Lung (tissue), 12 donors: ENCODE results near the gene NAV2. TPM values are rescaled to one million over a fixed set of nuclear protein-coding genes. Genes with fewer than 3 reads are reported as not detected.
A peak's percentile ranks its signal among the peaks of the same experiment; 100 is the strongest.

Experiments used
- ATAC-seq: fragments of 200-7000 bp; cut with Tn5 transposase; one replicate; pipeline ENCODE4 v1.9.1; 2020; ENCODE audit warnings: moderate number of reproducible peaks; ENCODE audit not compliant: insufficient read depth, low FRiP score
- DNase-seq, 3 donors: peaks; one replicate each; pipeline ENCODE4 v3.0.0-alpha.2; 2013 to 2017
- H3K27ac ChIP-seq, 2 donors: one replicate each; pipeline ENCODE4 v1.5.1; 2013; ENCODE audit warnings: mild to moderate bottlenecking in 2 of 2, moderate library complexity in 2 of 2, control low read depth in 1 of 2, inconsistent platforms in 1 of 2, low read depth in 1 of 2, low read length in 1 of 2
- H3K27me3 ChIP-seq, 3 donors: one replicate each; pipeline ENCODE4 v1.5.1; 2013; ENCODE audit warnings: low read length in 2 of 3; ENCODE audit not compliant: control insufficient read depth in 3 of 3, insufficient read depth in 3 of 3
- H3K36me3 ChIP-seq, 4 donors: one replicate each; pipeline ENCODE4 v1.5.1; 2013; ENCODE audit warnings: low read length in 4 of 4, mild to moderate bottlenecking in 1 of 4, moderate library complexity in 1 of 4; ENCODE audit not compliant: control insufficient read depth in 4 of 4, insufficient read depth in 4 of 4
- H3K4me1 ChIP-seq, 5 donors: one replicate each; pipeline ENCODE4 v1.5.1; 2013; ENCODE audit warnings: low read length in 5 of 5, mild to moderate bottlenecking in 2 of 5, moderate library complexity in 1 of 5; ENCODE audit not compliant: control insufficient read depth in 5 of 5, insufficient read depth in 5 of 5
- H3K4me3 ChIP-seq: one replicate; pipeline ENCODE4 v1.5.1; 2013; ENCODE audit warnings: mild to moderate bottlenecking, control low read depth, moderate library complexity
- H3K9ac ChIP-seq, 2 donors: one replicate each; pipeline ENCODE4 v1.5.1; 2013; ENCODE audit warnings: low read length in 2 of 2, control low read depth in 1 of 2; ENCODE audit not compliant: insufficient read depth in 1 of 2
- H3K9me3 ChIP-seq, 4 donors: one replicate each; pipeline ENCODE4 v1.5.1; 2013; ENCODE audit warnings: low read length in 3 of 4, mild to moderate bottlenecking in 1 of 4, moderate library complexity in 1 of 4; ENCODE audit not compliant: control insufficient read depth in 4 of 4, insufficient read depth in 3 of 4
- WGBS, 2 donors: extraction: QIAGEN DNeasy Blood & Tissue Kit; methylation state at CpG; one replicate each; pipeline ENCODE4 v1.1.7; 2013; 5-methylcytosine and 5-hydroxymethylcytosine counted together
- polyA plus RNA-seq, 2 donors: library from polyadenylated mRNA; stranded (reverse); fragments of 200-250 nt; gene quantifications; one replicate each; pipeline ENCODE4 v1.2.1, GENCODE V29; 2013
- total RNA-seq, 2 donors: library from RNA; depleted of rRNA in 1 of 2; stranded (reverse); fragments of >200 nt in 1 of 2; gene quantifications; one replicate each; pipeline ENCODE4 v1.2.1, GENCODE V29; 2014 to 2021
- TF ChIP-seq, protein P1 (sequence below): IDR thresholded peaks from 2 replicates; pipeline ENCODE4 v1.5.1; 2012; ENCODE audit warnings: mild to moderate bottlenecking; ENCODE audit errors: control extremely low read depth, extremely low read depth
- donor health status: control.
- donor health status: control.
- donor health status: Bipolar disorder and iron deficiency.
- donor health status: healthy.
- donor health status: DM: yes; HTN: yes; CAD: no.

The NAV2 gene
- total and polyA plus RNA-seq, 4 donors, result 6.8 to 47.9 (median 20.2) TPM

DNA sequence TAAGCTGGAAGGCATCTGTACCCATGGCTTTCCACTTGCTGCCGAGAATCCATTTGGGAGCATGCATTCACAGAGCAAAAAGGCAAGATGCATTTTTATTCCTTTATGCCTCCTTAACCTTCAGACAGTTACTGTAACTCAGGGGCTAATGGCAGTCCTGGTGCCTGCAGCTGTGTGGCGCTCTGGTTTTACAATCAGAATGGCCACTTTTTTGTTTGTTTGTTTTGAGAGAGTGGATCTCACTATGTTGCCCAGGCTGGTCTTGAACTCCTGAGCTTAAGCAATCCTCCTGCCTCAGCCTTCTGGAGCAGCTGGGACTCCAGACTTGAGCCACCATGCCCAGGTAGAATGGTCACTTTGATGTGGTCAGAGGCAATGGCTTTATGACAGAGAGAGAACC is 101.8 kb downstream of the NAV2 start:
- Histone ChIP-seq H3K36me3 (no peaks in the 10 kb centered on the region), H3K4me3 (no peak overlapping the region), H3K4me1 (peaks cover 0 to 50% (median 2%) of the 10 kb centered on the region in 5 donors), H3K27ac (no peak overlapping the region), H3K27me3 (no peaks in the 10 kb centered on the region), H3K9me3 (no peaks in the 10 kb centered on the region), H3K9ac (no peak overlapping the region)
- TF ChIP-seq, protein P1, sequence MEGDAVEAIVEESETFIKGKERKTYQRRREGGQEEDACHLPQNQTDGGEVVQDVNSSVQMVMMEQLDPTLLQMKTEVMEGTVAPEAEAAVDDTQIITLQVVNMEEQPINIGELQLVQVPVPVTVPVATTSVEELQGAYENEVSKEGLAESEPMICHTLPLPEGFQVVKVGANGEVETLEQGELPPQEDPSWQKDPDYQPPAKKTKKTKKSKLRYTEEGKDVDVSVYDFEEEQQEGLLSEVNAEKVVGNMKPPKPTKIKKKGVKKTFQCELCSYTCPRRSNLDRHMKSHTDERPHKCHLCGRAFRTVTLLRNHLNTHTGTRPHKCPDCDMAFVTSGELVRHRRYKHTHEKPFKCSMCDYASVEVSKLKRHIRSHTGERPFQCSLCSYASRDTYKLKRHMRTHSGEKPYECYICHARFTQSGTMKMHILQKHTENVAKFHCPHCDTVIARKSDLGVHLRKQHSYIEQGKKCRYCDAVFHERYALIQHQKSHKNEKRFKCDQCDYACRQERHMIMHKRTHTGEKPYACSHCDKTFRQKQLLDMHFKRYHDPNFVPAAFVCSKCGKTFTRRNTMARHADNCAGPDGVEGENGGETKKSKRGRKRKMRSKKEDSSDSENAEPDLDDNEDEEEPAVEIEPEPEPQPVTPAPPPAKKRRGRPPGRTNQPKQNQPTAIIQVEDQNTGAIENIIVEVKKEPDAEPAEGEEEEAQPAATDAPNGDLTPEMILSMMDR, result no peak
- ATAC-seq (no peak), DNase-seq (no peak)
- WGBS, 2 donors, result 96% methylated on average over 2 of the region's 2 CpGs

DNA sequence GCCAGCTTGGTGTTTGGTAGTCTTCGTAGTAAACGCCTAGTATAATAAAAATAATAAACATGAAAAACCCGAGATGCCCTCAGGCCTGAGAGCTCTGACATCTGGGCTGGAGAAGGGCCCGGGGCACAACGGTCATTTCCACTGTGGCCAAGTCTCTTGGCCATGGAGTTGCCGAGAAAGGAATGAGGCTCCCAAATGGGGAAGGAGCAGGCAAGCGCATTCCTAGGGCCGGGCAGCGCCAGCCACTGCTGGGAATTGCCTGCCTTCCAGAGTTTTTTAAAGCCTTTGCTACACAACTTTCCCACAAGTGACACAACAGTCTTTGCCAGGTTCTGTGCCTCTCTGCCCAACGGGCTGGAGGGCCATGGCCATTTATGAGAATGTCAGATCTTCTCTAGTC is 103.4 kb downstream of the NAV2 start:
- TF ChIP-seq, protein P1, result no peak
- no peak overlapping the region for H3K4me3 ChIP-seq
- peaks cover 0 to 47% (median 5%) of the 10 kb centered on the region in 5 donors for H3K4me1 ChIP-seq
- no peak overlapping the region for H3K9ac ChIP-seq
- no peaks in the 10 kb centered on the region for H3K27me3 ChIP-seq
- 73 to 76% methylated on average over 10 of the region's 10 CpGs for WGBS, 2 donors
- DNase-seq (no peak), ATAC-seq (no peak)
- no peaks in the 10 kb centered on the region for H3K36me3 ChIP-seq
- no peaks in the 10 kb centered on the region for H3K9me3 ChIP-seq
- H3K27ac ChIP-seq, result no peak overlapping the region

DNA sequence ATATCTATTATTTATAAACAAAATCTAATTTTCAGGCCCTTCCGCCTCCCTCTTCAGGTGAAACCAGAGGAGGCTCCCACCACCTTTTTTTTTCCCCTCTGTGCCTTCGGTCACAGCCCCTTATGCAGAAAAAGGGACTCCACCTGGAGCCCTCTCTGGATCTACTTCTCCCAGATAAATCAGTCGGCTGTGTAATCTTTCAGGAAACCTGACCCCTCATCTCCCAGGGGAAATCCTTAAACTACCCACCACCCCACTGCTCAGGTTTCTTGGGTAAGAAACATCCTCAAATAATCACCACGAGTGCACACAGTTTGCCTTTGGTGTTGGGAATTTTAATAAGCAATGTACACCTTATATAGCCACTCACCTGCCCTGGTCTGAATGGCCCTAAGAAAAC is 104.2 kb downstream of the NAV2 start:
- no peaks in the 10 kb centered on the region for H3K9me3 ChIP-seq
- no peak overlapping the region for H3K27ac ChIP-seq
- no peak overlapping the region for H3K9ac ChIP-seq
- H3K27me3 ChIP-seq, result no peaks in the 10 kb centered on the region
- 53 to 67% methylated on average over 4 of the region's 4 CpGs for WGBS, 2 donors
- no peak overlapping the region for H3K4me3 ChIP-seq
- DNase-seq (no peak), ATAC-seq (no peak)
- TF ChIP-seq, protein P1, result no peak
- no peaks in the 10 kb centered on the region for H3K36me3 ChIP-seq
- peaks cover 0 to 45% (median 5%) of the 10 kb centered on the region in 5 donors for H3K4me1 ChIP-seq

DNA sequence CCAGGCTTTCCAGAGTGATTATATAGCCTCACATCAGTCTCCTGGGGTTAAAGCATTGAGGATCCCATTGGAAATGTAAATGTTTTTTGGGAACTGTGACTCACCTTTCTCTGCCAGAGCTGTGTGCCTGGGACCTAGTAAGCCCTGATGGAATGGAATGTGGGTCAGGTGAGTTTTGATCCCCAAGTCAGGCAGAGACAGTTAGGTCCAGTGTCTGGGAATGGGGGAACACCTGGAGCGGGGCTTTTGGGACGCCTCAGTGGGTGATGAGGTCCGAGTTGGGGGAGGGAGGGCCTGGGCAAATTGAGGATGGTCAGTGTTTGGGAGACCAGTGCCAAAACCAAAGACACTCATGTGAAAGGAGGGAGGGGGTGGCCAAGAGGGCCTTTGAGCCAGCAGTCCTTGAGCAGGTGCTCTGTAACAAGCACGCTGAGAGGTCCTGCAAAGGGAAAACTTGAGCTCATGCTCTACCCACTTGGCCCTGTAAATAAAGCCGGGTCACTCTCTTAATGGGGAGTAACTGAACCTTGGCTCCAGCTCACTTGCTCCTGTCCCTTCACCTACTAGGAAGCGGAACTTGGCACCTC is 104.7 kb downstream of the NAV2 start:
- ATAC-seq (peak; percentile 39), DNase-seq (no peak)
- H3K27ac ChIP-seq, result peak overlapping the region in 1 of 2 donors; percentile 17
- 73 to 80% methylated on average over 6 of the region's 6 CpGs for WGBS, 2 donors
- no peak overlapping the region for H3K9ac ChIP-seq
- H3K4me3 ChIP-seq, result no peak overlapping the region
- H3K9me3 ChIP-seq, result no peaks in the 10 kb centered on the region
- peaks cover 0 to 45% (median 5%) of the 10 kb centered on the region in 5 donors for H3K4me1 ChIP-seq
- TF ChIP-seq, protein P1, result no peak
- H3K27me3 ChIP-seq, result no peaks in the 10 kb centered on the region
- H3K36me3 ChIP-seq, result no peaks in the 10 kb centered on the region
